ENCODE measurements around the gene CDH12.

CDH12 gene

DNA sequence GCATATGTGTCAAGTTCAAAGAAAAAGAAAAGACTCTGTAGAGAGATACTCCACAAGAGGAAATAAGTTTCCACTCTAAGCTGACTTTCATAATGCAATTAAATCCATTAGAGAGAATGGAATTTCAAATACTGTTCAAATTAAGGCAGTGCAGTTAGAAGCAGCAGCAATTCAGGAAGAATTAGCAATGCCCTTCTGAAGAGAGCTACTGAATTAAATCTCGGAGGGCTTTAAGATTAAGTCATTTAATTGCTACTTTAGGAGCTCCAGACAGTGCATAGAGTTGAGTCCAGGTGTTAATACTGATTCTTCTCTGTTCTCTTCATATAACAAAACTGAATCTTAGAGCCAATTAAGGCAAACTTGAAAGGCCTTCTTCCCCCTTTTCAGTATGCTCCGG lies 8.5 kb downstream of the CDH12 start:
- Histone ChIP-seq H4K8ac (ENCODE audit: low read depth, low read length) (no peak overlapping the region), H2BK120ac (ENCODE audit: insufficient read depth, low read length, poor library complexity) (no peak overlapping the region), H2BK12ac (ENCODE audit: low read length) (no peak overlapping the region), H3K23ac (ENCODE audit: low read length) (no peak overlapping the region), H3K14ac (ENCODE audit: low read length) (no peak overlapping the region), H2AK5ac (ENCODE audit: low read length) (no peak overlapping the region), H3K9ac (ENCODE audit: low read length) (no peak overlapping the region), H3K79me2 (ENCODE audit: control insufficient read depth, insufficient read depth, low read length, poor library complexity) (no peaks in the 10 kb centered on the region), H3K79me1 (ENCODE audit: low read length) (no peaks in the 10 kb centered on the region), H3K18ac (ENCODE audit: low read length) (no peak overlapping the region), H3K4me2 (ENCODE audit: low read length) (no peak overlapping the region), H3K27me3 (ENCODE audit: insufficient read depth, low read length) (no peaks in the 10 kb centered on the region), H2BK5ac (ENCODE audit: low read depth, low read length, poor library complexity) (no peak overlapping the region), H4K91ac (ENCODE audit: low read depth, low read length) (no peak overlapping the region), H3K36me3 (ENCODE audit: control insufficient read depth in 1 of 2, insufficient read depth in 2 of 2, low read length in 2 of 2) (no peaks in the 10 kb centered on the region), H3K4me1 (ENCODE audit: control insufficient read depth in 1 of 2, insufficient read depth in 2 of 2, low read length in 2 of 2) (no peaks in the 10 kb centered on the region), H4K12ac (ENCODE audit: low read depth, low read length) (no peak overlapping the region), H3K4me3 (ENCODE audit: low read depth, low read length) (no peak overlapping the region), H3K4ac (ENCODE audit: low read depth, low read length) (no peak overlapping the region), H3K9me3 (ENCODE audit: insufficient read depth, low read depth, low read length) (no peaks in the 10 kb centered on the region), H2AFZ (ENCODE audit: insufficient read depth, low read length, poor library complexity) (no peak overlapping the region), H3K27ac (ENCODE audit: low read depth, low read length) (no peak overlapping the region)
- no CpG with 5 or more reads among the region's 2 CpGs for WGBS (ENCODE audit: extremely low coverage, insufficient coverage, insufficient read length)
- no peak for DNase-seq

DNA sequence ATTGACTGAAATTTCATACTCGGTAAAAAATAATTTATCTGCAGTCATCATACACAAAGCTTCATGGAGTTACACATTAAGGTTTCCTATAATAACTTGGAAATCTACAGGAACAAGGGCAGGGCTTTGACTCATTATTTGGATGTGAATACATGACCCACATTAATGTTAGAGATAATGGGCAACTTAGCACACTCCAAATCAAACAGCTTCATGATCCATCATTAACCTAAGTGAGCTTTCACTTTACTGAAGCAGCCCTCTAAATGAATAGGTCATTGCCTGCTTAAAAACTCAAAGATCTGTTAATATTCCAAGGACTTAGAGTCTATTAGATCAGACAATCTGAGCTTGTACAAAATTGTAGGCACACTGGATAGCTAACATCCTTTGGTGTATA lies 9.0 kb downstream of the CDH12 start:
- WGBS (ENCODE audit: extremely low coverage, insufficient coverage, insufficient read length): no CpG with 5 or more reads among the region's 1 CpG
- no peak overlapping the region for H3K18ac ChIP-seq (ENCODE audit: low read length)

DNA sequence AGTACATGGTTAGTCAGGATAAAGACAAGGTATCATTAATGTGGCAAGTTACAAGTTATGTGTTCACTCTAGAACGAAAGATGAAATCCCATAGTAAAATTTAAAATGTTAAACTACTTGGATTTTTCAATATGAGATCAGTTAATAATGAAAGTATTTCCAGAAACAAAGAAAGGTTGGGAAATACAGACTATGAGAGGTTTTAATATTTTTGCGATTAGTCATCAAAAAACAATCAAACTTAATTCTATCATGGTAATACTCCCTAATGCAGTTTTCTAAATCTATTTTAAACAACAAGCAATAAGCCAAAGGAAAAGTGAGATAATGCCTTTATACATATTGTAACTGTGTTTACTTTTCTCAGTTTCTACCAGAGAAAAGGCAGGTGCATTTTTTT lies 10.6 kb downstream of the CDH12 start:
- H2BK12ac ChIP-seq (ENCODE audit: low read length): no peak overlapping the region
- no peak overlapping the region for H2AFZ ChIP-seq (ENCODE audit: insufficient read depth, low read length, poor library complexity)
- no peaks in the 10 kb centered on the region for H3K4me1 ChIP-seq (ENCODE audit: control insufficient read depth in 1 of 2, insufficient read depth in 2 of 2, low read length in 2 of 2)
- no peak overlapping the region for H3K9ac ChIP-seq (ENCODE audit: low read length)
- no CpG with 5 or more reads among the region's 2 CpGs for WGBS (ENCODE audit: extremely low coverage, insufficient coverage, insufficient read length)
- H3K79me2 ChIP-seq (ENCODE audit: control insufficient read depth, insufficient read depth, low read length, poor library complexity): no peaks in the 10 kb centered on the region
- no peak overlapping the region for H4K8ac ChIP-seq (ENCODE audit: low read depth, low read length)
- no peak overlapping the region for H3K4me3 ChIP-seq (ENCODE audit: low read depth, low read length)
- no peak overlapping the region for H3K18ac ChIP-seq (ENCODE audit: low read length)
- H2AK5ac ChIP-seq (ENCODE audit: low read length): no peak overlapping the region
- no peak overlapping the region for H3K23ac ChIP-seq (ENCODE audit: low read length)
- no peak overlapping the region for H2BK120ac ChIP-seq (ENCODE audit: insufficient read depth, low read length, poor library complexity)
- no peak overlapping the region for H3K14ac ChIP-seq (ENCODE audit: low read length)
- no peak overlapping the region for H3K4me2 ChIP-seq (ENCODE audit: low read length)
- no peak overlapping the region for H4K12ac ChIP-seq (ENCODE audit: low read depth, low read length)
- no peaks in the 10 kb centered on the region for H3K27me3 ChIP-seq (ENCODE audit: insufficient read depth, low read length)
- no peak overlapping the region for H3K27ac ChIP-seq (ENCODE audit: low read depth, low read length)
- no peak overlapping the region for H4K91ac ChIP-seq (ENCODE audit: low read depth, low read length)
- H3K79me1 ChIP-seq (ENCODE audit: low read length): no peaks in the 10 kb centered on the region
- no peak overlapping the region for H2BK5ac ChIP-seq (ENCODE audit: low read depth, low read length, poor library complexity)
- H3K9me3 ChIP-seq (ENCODE audit: insufficient read depth, low read depth, low read length): no peaks in the 10 kb centered on the region
- no peak for DNase-seq
- H3K4ac ChIP-seq (ENCODE audit: low read depth, low read length): no peak overlapping the region
- no peaks in the 10 kb centered on the region for H3K36me3 ChIP-seq (ENCODE audit: control insufficient read depth in 1 of 2, insufficient read depth in 2 of 2, low read length in 2 of 2)

More for the DNA sequence above, 9.0 kb downstream of the CDH12 start:
- no peak overlapping the region for H3K27ac ChIP-seq (ENCODE audit: low read depth, low read length)
- H2AFZ ChIP-seq (ENCODE audit: insufficient read depth, low read length, poor library complexity): no peak overlapping the region
- H4K12ac ChIP-seq (ENCODE audit: low read depth, low read length): no peak overlapping the region
- no peaks in the 10 kb centered on the region for H3K79me1 ChIP-seq (ENCODE audit: low read length)
- no peak overlapping the region for H2BK5ac ChIP-seq (ENCODE audit: low read depth, low read length, poor library complexity)
- H3K4ac ChIP-seq (ENCODE audit: low read depth, low read length): no peak overlapping the region
- H3K4me1 ChIP-seq (ENCODE audit: control insufficient read depth in 1 of 2, insufficient read depth in 2 of 2, low read length in 2 of 2): no peaks in the 10 kb centered on the region
- no peaks in the 10 kb centered on the region for H3K9me3 ChIP-seq (ENCODE audit: insufficient read depth, low read depth, low read length)
- H3K4me2 ChIP-seq (ENCODE audit: low read length): no peak overlapping the region
- no peaks in the 10 kb centered on the region for H3K27me3 ChIP-seq (ENCODE audit: insufficient read depth, low read length)
- H4K91ac ChIP-seq (ENCODE audit: low read depth, low read length): no peak overlapping the region
- no peaks in the 10 kb centered on the region for H3K36me3 ChIP-seq (ENCODE audit: control insufficient read depth in 1 of 2, insufficient read depth in 2 of 2, low read length in 2 of 2)
- no peaks in the 10 kb centered on the region for H3K79me2 ChIP-seq (ENCODE audit: control insufficient read depth, insufficient read depth, low read length, poor library complexity)
- no peak overlapping the region for H3K14ac ChIP-seq (ENCODE audit: low read length)
- no peak overlapping the region for H3K23ac ChIP-seq (ENCODE audit: low read length)
- H3K4me3 ChIP-seq (ENCODE audit: low read depth, low read length): no peak overlapping the region
- no peak overlapping the region for H3K9ac ChIP-seq (ENCODE audit: low read length)
- no peak overlapping the region for H2BK120ac ChIP-seq (ENCODE audit: insufficient read depth, low read length, poor library complexity)
- H2BK12ac ChIP-seq (ENCODE audit: low read length): no peak overlapping the region
- no peak for DNase-seq
- no peak overlapping the region for H4K8ac ChIP-seq (ENCODE audit: low read depth, low read length)
- H2AK5ac ChIP-seq (ENCODE audit: low read length): no peak overlapping the region

DNA sequence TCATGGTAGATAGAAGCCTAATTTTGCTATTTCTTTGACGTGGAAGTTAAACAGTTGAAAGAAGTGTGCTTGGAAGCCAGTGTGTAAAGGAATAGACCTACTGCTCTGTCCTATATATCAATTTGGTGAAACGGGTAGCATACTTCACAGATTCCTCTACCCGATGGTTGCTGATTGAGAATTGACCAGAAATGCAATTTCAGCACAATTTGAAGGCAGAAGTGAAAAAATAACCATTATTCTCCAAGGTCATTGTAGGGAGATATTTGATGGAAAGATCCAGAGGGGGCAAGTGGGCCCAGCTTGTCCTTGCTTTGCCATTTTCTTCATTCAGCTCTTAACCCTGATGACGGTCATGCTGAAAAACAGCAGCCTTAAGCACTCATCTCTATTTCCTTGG lies 15.3 kb downstream of the CDH12 start:
- no peak for DNase-seq
- no peak overlapping the region for H3K23ac ChIP-seq (ENCODE audit: low read length)
- WGBS (ENCODE audit: extremely low coverage, insufficient coverage, insufficient read length): no CpG with 5 or more reads among the region's 4 CpGs

More for the DNA sequence above, 15.3 kb downstream of the CDH12 start:
- Histone ChIP-seq H3K4ac (ENCODE audit: low read depth, low read length) (no peak overlapping the region), H3K4me3 (ENCODE audit: low read depth, low read length) (no peak overlapping the region), H4K12ac (ENCODE audit: low read depth, low read length) (no peak overlapping the region), H3K79me1 (ENCODE audit: low read length) (no peaks in the 10 kb centered on the region), H4K8ac (ENCODE audit: low read depth, low read length) (no peak overlapping the region), H3K4me2 (ENCODE audit: low read length) (no peak overlapping the region), H4K91ac (ENCODE audit: low read depth, low read length) (no peak overlapping the region), H3K79me2 (ENCODE audit: control insufficient read depth, insufficient read depth, low read length, poor library complexity) (no peaks in the 10 kb centered on the region), H2BK120ac (ENCODE audit: insufficient read depth, low read length, poor library complexity) (no peak overlapping the region), H3K9me3 (ENCODE audit: insufficient read depth, low read depth, low read length) (no peaks in the 10 kb centered on the region), H3K27ac (ENCODE audit: low read depth, low read length) (no peak overlapping the region), H2BK5ac (ENCODE audit: low read depth, low read length, poor library complexity) (no peak overlapping the region), H2AK5ac (ENCODE audit: low read length) (no peak overlapping the region), H2BK12ac (ENCODE audit: low read length) (no peak overlapping the region), H3K4me1 (ENCODE audit: control insufficient read depth in 1 of 2, insufficient read depth in 2 of 2, low read length in 2 of 2) (no peaks in the 10 kb centered on the region), H2AFZ (ENCODE audit: insufficient read depth, low read length, poor library complexity) (no peak overlapping the region), H3K9ac (ENCODE audit: low read length) (no peak overlapping the region), H3K36me3 (ENCODE audit: control insufficient read depth in 1 of 2, insufficient read depth in 2 of 2, low read length in 2 of 2) (no peaks in the 10 kb centered on the region), H3K14ac (ENCODE audit: low read length) (no peak overlapping the region), H3K27me3 (ENCODE audit: insufficient read depth, low read length) (no peaks in the 10 kb centered on the region), H3K18ac (ENCODE audit: low read length) (no peak overlapping the region)

Measured in trophoblast cell (in vitro differentiated cells and primary cell).